ENCODE data around the gene TLCD2.

TLCD2 gene

GRCh38 chr17:1732833-1733321 lies 22.7 kb upstream of the TLCD2 start:
- no peaks in the 10 kb centered on the region for H3K79me2 ChIP-seq (ENCODE audit: control insufficient read depth, insufficient read depth, low read length)
- no peaks in the 10 kb centered on the region for H3K79me1 ChIP-seq (ENCODE audit: low read length)
- no peak overlapping the region for H4K5ac ChIP-seq (ENCODE audit: low read length)
- no peak overlapping the region for H3K27ac ChIP-seq (ENCODE audit: low read depth, low read length)
- no peak overlapping the region for H2AK5ac ChIP-seq (ENCODE audit: low read length)
- H3K4me3 ChIP-seq (ENCODE audit: low read length): no peak overlapping the region
- H3K9ac ChIP-seq (ENCODE audit: low read length): no peak overlapping the region
- no peak overlapping the region for H2BK15ac ChIP-seq (replicated peaks; ENCODE audit: low read depth)
- no peak overlapping the region for H2BK120ac ChIP-seq (ENCODE audit: low read depth, low read length)
- H3K4me1 ChIP-seq (ENCODE audit: control insufficient read depth, low read depth, low read length): no peaks in the 10 kb centered on the region
- WGBS (ENCODE audit: extremely low coverage, insufficient coverage, low lambda C conversion rate): no CpG with 5 or more reads among the region's 11 CpGs
- no peak overlapping the region for H2BK5ac ChIP-seq (ENCODE audit: low read length)
- peaks cover 1% of the 10 kb centered on the region for H3K36me3 ChIP-seq (ENCODE audit: control insufficient read depth, insufficient read depth, low read length)
- H3K23ac ChIP-seq (ENCODE audit: low read length): no peak overlapping the region
- H3K4me2 ChIP-seq (ENCODE audit: low read length): no peak overlapping the region
- H4K8ac ChIP-seq (ENCODE audit: low read depth, low read length): no peak overlapping the region
- H3K4ac ChIP-seq (ENCODE audit: low read depth, low read length): no peak overlapping the region
- DNase-seq: no peak
- no peak overlapping the region for H3K56ac ChIP-seq (ENCODE audit: low read length)
- H3K27me3 ChIP-seq (ENCODE audit: insufficient read depth, low read length, poor library complexity): no peaks in the 10 kb centered on the region
- no peak overlapping the region for H3K18ac ChIP-seq (ENCODE audit: low read length)

GRCh38 chr17:1732241-1732832 lies 22.2 kb upstream of the TLCD2 start:
- no peak overlapping the region for H4K8ac ChIP-seq (ENCODE audit: low read depth, low read length)
- no peak overlapping the region for H3K4me2 ChIP-seq (ENCODE audit: low read length)
- peaks cover 1% of the 10 kb centered on the region for H3K36me3 ChIP-seq (ENCODE audit: control insufficient read depth, insufficient read depth, low read length)
- H3K4ac ChIP-seq (ENCODE audit: low read depth, low read length): no peak overlapping the region
- H3K79me2 ChIP-seq (ENCODE audit: control insufficient read depth, insufficient read depth, low read length): no peaks in the 10 kb centered on the region
- H3K79me1 ChIP-seq (ENCODE audit: low read length): no peaks in the 10 kb centered on the region
- no peak overlapping the region for H3K56ac ChIP-seq (ENCODE audit: low read length)
- no peaks in the 10 kb centered on the region for H3K27me3 ChIP-seq (ENCODE audit: insufficient read depth, low read length, poor library complexity)
- H3K4me1 ChIP-seq (ENCODE audit: control insufficient read depth, low read depth, low read length): no peaks in the 10 kb centered on the region
- H3K9ac ChIP-seq (ENCODE audit: low read length): no peak overlapping the region
- H3K23ac ChIP-seq (ENCODE audit: low read length): no peak overlapping the region
- H3K4me3 ChIP-seq (ENCODE audit: low read length): no peak overlapping the region
- H3K27ac ChIP-seq (ENCODE audit: low read depth, low read length): no peak overlapping the region
- H2BK15ac ChIP-seq (replicated peaks; ENCODE audit: low read depth): no peak overlapping the region
- no peak overlapping the region for H4K5ac ChIP-seq (ENCODE audit: low read length)
- WGBS (ENCODE audit: extremely low coverage, insufficient coverage, low lambda C conversion rate): no CpG with 5 or more reads among the region's 22 CpGs
- no peak overlapping the region for H3K18ac ChIP-seq (ENCODE audit: low read length)
- DNase-seq: no peak
- H2AK5ac ChIP-seq (ENCODE audit: low read length): no peak overlapping the region
- no peak overlapping the region for H2BK5ac ChIP-seq (ENCODE audit: low read length)
- no peak overlapping the region for H2BK120ac ChIP-seq (ENCODE audit: low read depth, low read length)

- H3K36me3 ChIP-seq (ENCODE audit: control insufficient read depth, insufficient read depth, low read length): no peaks in the 10 kb centered on the region
- H4K8ac ChIP-seq (ENCODE audit: low read depth, low read length): no peak overlapping the region
- no peak overlapping the region for H3K9ac ChIP-seq (ENCODE audit: low read length)
- no peak overlapping the region for H3K56ac ChIP-seq (ENCODE audit: low read length)
- H2BK5ac ChIP-seq (ENCODE audit: low read length): no peak overlapping the region
- no peak overlapping the region for H2AK5ac ChIP-seq (ENCODE audit: low read length)
- no CpG with 5 or more reads among the region's 10 CpGs for WGBS (ENCODE audit: extremely low coverage, insufficient coverage, low lambda C conversion rate)
- no peak overlapping the region for H3K23ac ChIP-seq (ENCODE audit: low read length)
- no peaks in the 10 kb centered on the region for H3K79me2 ChIP-seq (ENCODE audit: control insufficient read depth, insufficient read depth, low read length)
- no peaks in the 10 kb centered on the region for H3K79me1 ChIP-seq (ENCODE audit: low read length)
- H3K27ac ChIP-seq (ENCODE audit: low read depth, low read length): no peak overlapping the region
- no peak overlapping the region for H2BK15ac ChIP-seq (replicated peaks; ENCODE audit: low read depth)
- H3K4me2 ChIP-seq (ENCODE audit: low read length): no peak overlapping the region
- no peak overlapping the region for H2BK120ac ChIP-seq (ENCODE audit: low read depth, low read length)
- no peak for DNase-seq
- no peak overlapping the region for H4K5ac ChIP-seq (ENCODE audit: low read length)
- no peak overlapping the region for H3K4ac ChIP-seq (ENCODE audit: low read depth, low read length)
- H3K4me1 ChIP-seq (ENCODE audit: control insufficient read depth, low read depth, low read length): no peaks in the 10 kb centered on the region
- H3K4me3 ChIP-seq (ENCODE audit: low read length): no peak overlapping the region
- no peak overlapping the region for H3K18ac ChIP-seq (ENCODE audit: low read length)
- no peaks in the 10 kb centered on the region for H3K27me3 ChIP-seq (ENCODE audit: insufficient read depth, low read length, poor library complexity)
Observed at GRCh38 chr17:1731194-1731506, 21.0 kb upstream of the TLCD2 start.

GRCh38 chr17:1730326-1731193 lies 20.4 kb upstream of the TLCD2 start:
- H3K36me3 ChIP-seq (ENCODE audit: control insufficient read depth, insufficient read depth, low read length): no peaks in the 10 kb centered on the region
- no peaks in the 10 kb centered on the region for H3K79me2 ChIP-seq (ENCODE audit: control insufficient read depth, insufficient read depth, low read length)
- DNase-seq: no peak
- H3K4me2 ChIP-seq (ENCODE audit: low read length): no peak overlapping the region
- H2BK15ac ChIP-seq (replicated peaks; ENCODE audit: low read depth): no peak overlapping the region
- H3K9ac ChIP-seq (ENCODE audit: low read length): no peak overlapping the region
- no peak overlapping the region for H3K4ac ChIP-seq (ENCODE audit: low read depth, low read length)
- no peak overlapping the region for H2AK5ac ChIP-seq (ENCODE audit: low read length)
- H3K4me3 ChIP-seq (ENCODE audit: low read length): no peak overlapping the region
- H3K56ac ChIP-seq (ENCODE audit: low read length): no peak overlapping the region
- no peak overlapping the region for H3K27ac ChIP-seq (ENCODE audit: low read depth, low read length)
- H3K23ac ChIP-seq (ENCODE audit: low read length): no peak overlapping the region
- WGBS (ENCODE audit: extremely low coverage, insufficient coverage, low lambda C conversion rate): no CpG with 5 or more reads among the region's 40 CpGs
- H2BK120ac ChIP-seq (ENCODE audit: low read depth, low read length): no peak overlapping the region
- H3K27me3 ChIP-seq (ENCODE audit: insufficient read depth, low read length, poor library complexity): no peaks in the 10 kb centered on the region
- no peak overlapping the region for H4K5ac ChIP-seq (ENCODE audit: low read length)
- H4K8ac ChIP-seq (ENCODE audit: low read depth, low read length): no peak overlapping the region
- no peak overlapping the region for H2BK5ac ChIP-seq (ENCODE audit: low read length)
- H3K18ac ChIP-seq (ENCODE audit: low read length): no peak overlapping the region
- H3K79me1 ChIP-seq (ENCODE audit: low read length): no peaks in the 10 kb centered on the region
- H3K4me1 ChIP-seq (ENCODE audit: control insufficient read depth, low read depth, low read length): no peaks in the 10 kb centered on the region

GRCh38 chr17:1729966-1730325 lies 19.8 kb upstream of the TLCD2 start:
- H2BK5ac ChIP-seq (ENCODE audit: low read length): no peak overlapping the region
- no peaks in the 10 kb centered on the region for H3K36me3 ChIP-seq (ENCODE audit: control insufficient read depth, insufficient read depth, low read length)
- DNase-seq: no peak
- H3K18ac ChIP-seq (ENCODE audit: low read length): no peak overlapping the region
- H3K4me2 ChIP-seq (ENCODE audit: low read length): no peak overlapping the region
- no CpG with 5 or more reads among the region's 15 CpGs for WGBS (ENCODE audit: extremely low coverage, insufficient coverage, low lambda C conversion rate)
- H3K27ac ChIP-seq (ENCODE audit: low read depth, low read length): no peak overlapping the region
- H4K8ac ChIP-seq (ENCODE audit: low read depth, low read length): no peak overlapping the region
- H3K23ac ChIP-seq (ENCODE audit: low read length): no peak overlapping the region
- H3K4me1 ChIP-seq (ENCODE audit: control insufficient read depth, low read depth, low read length): no peaks in the 10 kb centered on the region
- no peaks in the 10 kb centered on the region for H3K27me3 ChIP-seq (ENCODE audit: insufficient read depth, low read length, poor library complexity)
- H2BK120ac ChIP-seq (ENCODE audit: low read depth, low read length): no peak overlapping the region
- H3K4me3 ChIP-seq (ENCODE audit: low read length): no peak overlapping the region
- no peak overlapping the region for H3K4ac ChIP-seq (ENCODE audit: low read depth, low read length)
- H4K5ac ChIP-seq (ENCODE audit: low read length): no peak overlapping the region
- H3K79me2 ChIP-seq (ENCODE audit: control insufficient read depth, insufficient read depth, low read length): no peaks in the 10 kb centered on the region
- H2BK15ac ChIP-seq (replicated peaks; ENCODE audit: low read depth): no peak overlapping the region
- no peak overlapping the region for H3K9ac ChIP-seq (ENCODE audit: low read length)
- H3K56ac ChIP-seq (ENCODE audit: low read length): no peak overlapping the region
- no peaks in the 10 kb centered on the region for H3K79me1 ChIP-seq (ENCODE audit: low read length)
- no peak overlapping the region for H2AK5ac ChIP-seq (ENCODE audit: low read length)

Measured in mesendoderm (in vitro differentiated cells).